GM19351 (cell line): ENCODE results near the gene FOXL2NB.

Source experiments
- ATAC-seq: cut with Tn5 transposase; IDR thresholded peaks from one replicate; pipeline ENCODE4 v1.9.1; 2021; ENCODE audit warnings: mild to moderate bottlenecking, moderate library complexity; ENCODE audit not compliant: unreplicated experiment

Gene FOXL2NB

DNA sequence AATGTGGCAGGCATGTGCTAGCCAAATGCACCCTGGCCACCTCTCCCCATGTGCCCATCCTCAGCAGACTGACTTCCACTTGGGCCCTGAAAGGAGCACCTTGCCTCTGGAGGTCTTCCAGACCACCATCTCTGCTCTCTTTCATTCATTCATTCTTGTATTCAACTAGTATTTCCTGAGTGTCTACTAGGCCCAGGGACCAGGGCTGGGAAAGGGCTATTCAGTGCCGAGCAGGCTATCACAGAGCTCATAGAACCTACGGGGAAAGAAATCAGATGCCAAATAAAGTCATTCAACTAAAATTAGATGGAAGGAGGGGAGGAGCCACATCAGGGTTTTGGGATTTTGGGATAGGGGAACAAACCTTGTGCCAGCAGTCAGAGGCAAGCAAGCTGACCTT is 40.2 kb downstream of the FOXL2NB start:
- ATAC-seq = no peak

DNA sequence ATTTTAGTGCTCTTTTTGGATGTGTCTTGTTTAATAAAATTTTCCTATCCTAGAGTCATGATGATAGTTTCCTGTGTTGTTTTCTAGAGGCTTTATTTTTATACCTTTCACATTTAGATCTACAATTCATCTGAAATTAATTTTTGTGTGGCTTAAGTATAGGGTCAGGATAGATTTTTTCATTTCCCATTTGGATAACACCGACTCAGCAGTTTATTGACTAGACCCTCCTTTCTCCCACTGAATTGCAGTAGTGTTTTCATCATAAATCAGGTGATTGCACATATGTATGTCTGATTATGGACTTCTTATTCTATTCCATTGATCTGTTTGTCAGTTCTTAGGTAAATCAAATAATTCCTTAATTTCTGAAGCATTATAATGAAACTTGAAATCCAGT is 48.7 kb downstream of the FOXL2NB start:
- ATAC-seq = no peak
